Activated CD4-positive, alpha-beta memory T cell treated with anti-CD3 and anti-CD28 coated beads, Interleukin-2, amount 10 ng/mL, durations not matched to agents 7 days and 5 days (primary cell): ENCODE data around the gene TOP3B. TPM values are rescaled to one million over a fixed set of nuclear protein-coding genes. Genes with fewer than 3 reads are reported as not detected.
"Not testable (repeated sequence)": the region's sequence is repeated elsewhere in the genome, so short reads cannot be mapped to it uniquely, and the experiment has no call there.

Experiments
- CTCF ChIA-PET: fragments of 350-600 bp; sonication (Branson Sonifier 250); formaldehyde crosslinking; loops from one replicate; lab custom pipeline; 2021; ENCODE audit warnings: antibody characterized with exemption, inconsistent platforms; lab: Charles Lee
- POLR2A ChIA-PET: fragments of 350-600 bp; sonication (Branson Sonifier 250); formaldehyde crosslinking; loops from one replicate; lab custom pipeline; 2021; ENCODE audit warnings: antibody characterized with exemption; lab: Charles Lee
- DNase-seq: peaks from one replicate; pipeline ENCODE4 v3.0.0-alpha.2; 2020
- H3K27ac Mint-ChIP-seq: one replicate; pipeline ENCODE4 v1.8.0; 2021; ENCODE audit warnings: mild to moderate bottlenecking, mixed read lengths
- H3K27me3 Mint-ChIP-seq: one replicate; pipeline ENCODE4 v1.8.0; 2021; ENCODE audit warnings: mixed read lengths
- H3K36me3 Mint-ChIP-seq: one replicate; pipeline ENCODE4 v1.8.0; 2021; ENCODE audit warnings: low read depth, mixed read lengths
- H3K4me1 Mint-ChIP-seq: one replicate; pipeline ENCODE4 v1.8.0; 2021; ENCODE audit warnings: mixed read lengths
- H3K4me3 Mint-ChIP-seq: one replicate; pipeline ENCODE4 v1.8.0; 2021; ENCODE audit warnings: mild to moderate bottlenecking, mixed read lengths
- H3K9me3 Mint-ChIP-seq: one replicate; pipeline ENCODE4 v1.8.0; 2021; ENCODE audit warnings: mixed read lengths
- total RNA-seq, 2 experiments: library from RNA; stranded (reverse); gene quantifications; one replicate each; pipeline ENCODE4 v1.2.3, GENCODE V29; 2021

The TOP3B gene
- total RNA-seq, 2 experiments from 2014 or later = 42.6 to 42.7 TPM

- H3K27me3 Mint-ChIP-seq, H3K4me3 Mint-ChIP-seq, H3K36me3 Mint-ChIP-seq, DNase-seq, H3K27ac Mint-ChIP-seq, H3K9me3 Mint-ChIP-seq, POLR2A ChIA-PET: not testable (repeated sequence)
- CTCF ChIA-PET = interaction anchor here (1.0 to 5.8 kb wide), 3 partner anchors 10 to 33 kb away, joined by 3 to 48 read pairs (median 4); partner anchors contain the start of gene PPM1F
- H3K4me1 Mint-ChIP-seq = peaks cover 51% of the 10 kb centered on the region
These were observed 42.7 kb downstream of the TOP3B start for GRCh38 chr22:21939935-21940334.

- H3K4me3 Mint-ChIP-seq = no peak overlapping the region
- ChIA-PET POLR2A (no interaction called here), CTCF (interaction anchor here (1.0 to 5.8 kb wide), 3 partner anchors 11 to 33 kb away, joined by 3 to 48 read pairs (median 4); partner anchors contain the start of gene PPM1F)
- H3K9me3 Mint-ChIP-seq = no peaks in the 10 kb centered on the region
- no peak overlapping the region for H3K27ac Mint-ChIP-seq
- no peak for DNase-seq
- no peaks in the 10 kb centered on the region for H3K27me3 Mint-ChIP-seq
- H3K4me1 Mint-ChIP-seq = peaks cover 51% of the 10 kb centered on the region
- no peaks in the 10 kb centered on the region for H3K36me3 Mint-ChIP-seq
These were observed 43.1 kb downstream of the TOP3B start for GRCh38 chr22:21939461-21939913.

- DNase-seq = no peak
- POLR2A ChIA-PET = interaction anchor here (1.1 kb wide), 1 partner anchor 14 kb away, joined by 4 read pairs; the partner anchor contains the start of gene PPM1F
- CTCF ChIA-PET = interaction anchor here (1.2 to 5.8 kb wide), 4 partner anchors 11 to 223 kb away, joined by 3 to 48 read pairs (median 5); partner anchors contain the start of gene PPM1F
- Mint-ChIP-seq H3K4me1 (peaks cover 51% of the 10 kb centered on the region), H3K4me3 (no peak overlapping the region), H3K27me3 (no peaks in the 10 kb centered on the region), H3K27ac (no peak overlapping the region), H3K9me3 (no peaks in the 10 kb centered on the region), H3K36me3 (no peaks in the 10 kb centered on the region)
These were observed 43.7 kb downstream of the TOP3B start for GRCh38 chr22:21938906-21939305.

GRCh38 chr22:21938071-21938822 lies 44.3 kb downstream of the TOP3B start:
- Mint-ChIP-seq H3K4me1 (peaks cover 51% of the 10 kb centered on the region), H3K27me3 (no peaks in the 10 kb centered on the region), H3K36me3 (no peaks in the 10 kb centered on the region), H3K4me3 (peak overlapping the region; percentile 66), H3K27ac (peak overlapping the region; percentile 3), H3K9me3 (no peaks in the 10 kb centered on the region)
- DNase-seq = peak; percentile 89
- ChIA-PET CTCF (interaction anchor here (0.6 to 5.8 kb wide), 9 partner anchors 12 to 223 kb away, joined by 3 to 48 read pairs (median 4); partner anchors contain the start of gene PPM1F), POLR2A (interaction anchor here (1.1 to 1.2 kb wide), 2 partner anchors 11 to 15 kb away, joined by 3 to 4 read pairs; partner anchors contain the start of gene PPM1F)

GRCh38 chr22:21937821-21938070 lies 44.8 kb downstream of the TOP3B start:
- H3K4me1 Mint-ChIP-seq = peaks cover 49% of the 10 kb centered on the region

GRCh38 chr22:21937041-21937820 lies 45.4 kb downstream of the TOP3B start:
- ChIA-PET POLR2A (interaction anchor here (1.0 to 1.2 kb wide), 2 partner anchors 12 to 15 kb away, joined by 3 read pairs; partner anchors contain the start of gene PPM1F), CTCF (interaction anchor here (0.9 to 5.8 kb wide), 7 partner anchors 13 to 212 kb away, joined by 3 to 48 read pairs (median 4); partner anchors contain the start of gene PPM1F)
- no peak for DNase-seq
- H3K27ac Mint-ChIP-seq = no peak overlapping the region
- H3K4me1 Mint-ChIP-seq = peaks cover 44% of the 10 kb centered on the region
- H3K27me3 Mint-ChIP-seq = no peaks in the 10 kb centered on the region
- H3K36me3 Mint-ChIP-seq = no peaks in the 10 kb centered on the region
- no peaks in the 10 kb centered on the region for H3K9me3 Mint-ChIP-seq
- no peak overlapping the region for H3K4me3 Mint-ChIP-seq

More at GRCh38 chr22:21937821-21938070, 44.8 kb downstream of the TOP3B start:
- CTCF ChIA-PET = interaction anchor here (0.9 to 5.8 kb wide), 8 partner anchors 13 to 222 kb away, joined by 3 to 48 read pairs (median 4); partner anchors contain the start of gene PPM1F
- Mint-ChIP-seq H3K27ac (peak overlapping the region; percentile 3), H3K27me3 (no peaks in the 10 kb centered on the region), H3K36me3 (no peaks in the 10 kb centered on the region), H3K4me3 (peak overlapping the region; percentile 66), H3K9me3 (no peaks in the 10 kb centered on the region)
- no peak for DNase-seq
- POLR2A ChIA-PET = interaction anchor here (1.1 to 1.2 kb wide), 2 partner anchors 12 to 15 kb away, joined by 3 to 4 read pairs; partner anchors contain the start of gene PPM1F

- CTCF ChIA-PET = interaction anchor here (0.6 to 5.8 kb wide), 4 partner anchors 14 to 68 kb away, joined by 3 to 48 read pairs (median 4); partner anchors contain the start of gene PPM1F
- Mint-ChIP-seq H3K4me1 (peaks cover 34% of the 10 kb centered on the region), H3K27ac (no peak overlapping the region), H3K27me3 (no peaks in the 10 kb centered on the region), H3K4me3 (no peak overlapping the region), H3K36me3 (no peaks in the 10 kb centered on the region), H3K9me3 (no peaks in the 10 kb centered on the region)
- POLR2A ChIA-PET = interaction anchor here (1.0 kb wide), 1 partner anchor 16 kb away, joined by 3 read pairs; the partner anchor contains the start of gene PPM1F
- DNase-seq = no peak
These were observed 46.3 kb downstream of the TOP3B start for GRCh38 chr22:21936151-21936775.

GRCh38 chr22:21933910-21934309 lies 48.7 kb downstream of the TOP3B start:
- Mint-ChIP-seq H3K9me3 (no peaks in the 10 kb centered on the region), H3K27me3 (no peaks in the 10 kb centered on the region), H3K4me3 (no peak overlapping the region), H3K27ac (no peak overlapping the region), H3K36me3 (no peaks in the 10 kb centered on the region), H3K4me1 (peaks cover 13% of the 10 kb centered on the region)
- DNase-seq = no peak
- CTCF ChIA-PET = interaction anchor here (1.8 kb wide), 1 partner anchor 19 kb away, joined by 5 read pairs; the partner anchor contains the start of gene PPM1F
- POLR2A ChIA-PET = interaction anchor here (0.5 kb wide), 1 partner anchor 107 kb away, joined by 3 read pairs; no protein-coding TSS in a partner anchor

- ChIA-PET POLR2A (no interaction called here), CTCF (interaction anchor here (1.8 kb wide), 1 partner anchor 19 kb away, joined by 5 read pairs; the partner anchor contains the start of gene PPM1F)
- H3K9me3 Mint-ChIP-seq = no peaks in the 10 kb centered on the region
- H3K4me3 Mint-ChIP-seq = no peak overlapping the region
- DNase-seq = no peak
- peaks cover 10% of the 10 kb centered on the region for H3K4me1 Mint-ChIP-seq
- no peak overlapping the region for H3K27ac Mint-ChIP-seq
- H3K27me3 Mint-ChIP-seq = no peaks in the 10 kb centered on the region
- no peaks in the 10 kb centered on the region for H3K36me3 Mint-ChIP-seq
These were observed 49.2 kb downstream of the TOP3B start for GRCh38 chr22:21933413-21933812.

GRCh38 chr22:21932347-21932746 lies 50.2 kb downstream of the TOP3B start:
- H3K36me3 Mint-ChIP-seq = no peaks in the 10 kb centered on the region
- H3K27me3 Mint-ChIP-seq = no peaks in the 10 kb centered on the region
- ChIA-PET POLR2A (no interaction called here), CTCF (interaction anchor here (1.8 kb wide), 1 partner anchor 20 kb away, joined by 5 read pairs; the partner anchor contains the start of gene PPM1F)
- H3K4me3 Mint-ChIP-seq = no peak overlapping the region
- no peak overlapping the region for H3K27ac Mint-ChIP-seq
- no peaks in the 10 kb centered on the region for H3K9me3 Mint-ChIP-seq
- DNase-seq = no peak
- peaks cover 2% of the 10 kb centered on the region for H3K4me1 Mint-ChIP-seq

GRCh38 chr22:21931056-21931455 lies 51.5 kb downstream of the TOP3B start:
- no peaks in the 10 kb centered on the region for H3K4me1 Mint-ChIP-seq
- no peaks in the 10 kb centered on the region for H3K9me3 Mint-ChIP-seq
- H3K4me3 Mint-ChIP-seq = no peak overlapping the region
- H3K36me3 Mint-ChIP-seq = no peaks in the 10 kb centered on the region
- H3K27me3 Mint-ChIP-seq = no peaks in the 10 kb centered on the region
- ChIA-PET POLR2A (no interaction called here), CTCF (no interaction called here)
- no peak overlapping the region for H3K27ac Mint-ChIP-seq
- no peak for DNase-seq

- no peaks in the 10 kb centered on the region for H3K36me3 Mint-ChIP-seq
- ChIA-PET CTCF (interaction anchor here (1.3 kb wide), 1 partner anchor 53 kb away, joined by 3 read pairs; the partner anchor contains the start of gene TOP3B), POLR2A (no interaction called here)
- DNase-seq = no peak
- H3K9me3 Mint-ChIP-seq = no peaks in the 10 kb centered on the region
- no peak overlapping the region for H3K4me3 Mint-ChIP-seq
- H3K27ac Mint-ChIP-seq = no peak overlapping the region
- H3K27me3 Mint-ChIP-seq = no peaks in the 10 kb centered on the region
- no peaks in the 10 kb centered on the region for H3K4me1 Mint-ChIP-seq
These were observed 53.3 kb downstream of the TOP3B start for GRCh38 chr22:21929253-21929652.
